ENCODE measurements around the gene DCST1. TPM values are rescaled to one million over a fixed set of nuclear protein-coding genes. Genes with fewer than 3 reads are reported as not detected.

The DCST1 gene
- polyA plus RNA-seq, 3 donors, result 0.05 TPM; not detected in 2

DNA sequence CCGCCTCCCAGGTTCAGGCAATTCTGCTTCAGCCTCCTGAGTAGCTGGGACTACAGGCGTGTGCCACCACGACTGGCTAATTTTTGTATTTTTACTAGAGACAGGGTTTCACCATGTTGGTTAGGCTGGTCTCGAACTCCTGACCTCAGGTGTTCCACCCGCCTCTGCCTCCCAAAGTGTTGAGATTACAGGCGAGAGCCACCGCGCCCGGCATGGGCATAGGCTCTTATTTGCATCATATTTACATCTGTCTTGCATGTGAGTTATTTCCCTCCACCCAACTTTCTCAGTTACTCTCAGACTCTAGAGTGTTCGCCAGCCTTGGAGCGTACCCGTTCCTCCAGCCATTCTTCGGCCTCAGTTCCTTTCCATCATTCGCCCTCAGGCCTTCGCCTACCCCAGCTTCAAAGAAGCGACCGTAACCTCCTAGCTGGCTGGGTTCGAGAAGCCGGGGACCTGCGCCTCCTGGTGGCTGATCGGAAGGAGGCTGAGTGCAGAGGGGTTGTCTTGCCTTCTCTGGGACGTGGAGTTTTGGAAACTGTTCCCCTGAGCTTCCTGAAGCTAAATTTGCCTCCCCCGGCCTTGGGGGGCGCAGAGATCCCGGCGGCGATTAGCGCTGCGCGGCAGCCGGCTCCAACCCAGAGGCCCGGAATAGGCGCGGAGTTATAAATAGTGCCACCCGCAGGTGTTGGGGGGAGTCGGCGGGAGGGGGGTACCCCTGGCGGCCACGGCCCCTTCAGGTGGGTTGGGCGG lies 34.6 kb upstream of the DCST1 start:
- Mint-ChIP-seq H3K4me1 (peaks cover 51% of the 10 kb centered on the region), H3K4me3 (peak overlapping the region; percentile 77 to 84), H3K27me3 (ENCODE audit: low read depth in 3 of 3) (peaks cover 2 to 4% (median 2%) of the 10 kb centered on the region in 3 donors), H3K27ac (peak overlapping the region in 4 of 7 donors; percentile 30 to 87 (median 64)), H3K9me3 (no peaks in the 10 kb centered on the region), H3K36me3 (peaks cover 0 to 3% of the 10 kb centered on the region in 2 donors)
- peaks cover 42% of the 10 kb centered on the region for H3K79me2 ChIP-seq (ENCODE audit: insufficient read depth, low read length)
- H3K9me3 ChIP-seq (replicated peaks in 1 of 2; ENCODE audit: control insufficient read depth in 1 of 2, insufficient read depth in 1 of 2, low read length in 2 of 2), result no peaks in the 10 kb centered on the region
- DNase-seq, result peak in 2 of 3 donors; percentile 52 to 59
- H3K4me2 ChIP-seq (replicated peaks; ENCODE audit: extremely low read depth, low read length, poor library complexity, severe bottlenecking), result peak overlapping the region; percentile 90
- intact Hi-C loops (cut with micrococcal nuclease), result no loop called here
- H2AFZ ChIP-seq (ENCODE audit: insufficient read depth, low read depth, low read length, poor library complexity, severe bottlenecking), result peak overlapping the region; percentile 72
- TF ChIP-seq, protein P1, sequence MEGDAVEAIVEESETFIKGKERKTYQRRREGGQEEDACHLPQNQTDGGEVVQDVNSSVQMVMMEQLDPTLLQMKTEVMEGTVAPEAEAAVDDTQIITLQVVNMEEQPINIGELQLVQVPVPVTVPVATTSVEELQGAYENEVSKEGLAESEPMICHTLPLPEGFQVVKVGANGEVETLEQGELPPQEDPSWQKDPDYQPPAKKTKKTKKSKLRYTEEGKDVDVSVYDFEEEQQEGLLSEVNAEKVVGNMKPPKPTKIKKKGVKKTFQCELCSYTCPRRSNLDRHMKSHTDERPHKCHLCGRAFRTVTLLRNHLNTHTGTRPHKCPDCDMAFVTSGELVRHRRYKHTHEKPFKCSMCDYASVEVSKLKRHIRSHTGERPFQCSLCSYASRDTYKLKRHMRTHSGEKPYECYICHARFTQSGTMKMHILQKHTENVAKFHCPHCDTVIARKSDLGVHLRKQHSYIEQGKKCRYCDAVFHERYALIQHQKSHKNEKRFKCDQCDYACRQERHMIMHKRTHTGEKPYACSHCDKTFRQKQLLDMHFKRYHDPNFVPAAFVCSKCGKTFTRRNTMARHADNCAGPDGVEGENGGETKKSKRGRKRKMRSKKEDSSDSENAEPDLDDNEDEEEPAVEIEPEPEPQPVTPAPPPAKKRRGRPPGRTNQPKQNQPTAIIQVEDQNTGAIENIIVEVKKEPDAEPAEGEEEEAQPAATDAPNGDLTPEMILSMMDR (IDR thresholded peaks at IDR 0.05), result peak; percentile 84
- H3K36me3 ChIP-seq (replicated peaks in 1 of 2; ENCODE audit: control insufficient read depth in 1 of 2, insufficient read depth in 2 of 2, low read length in 2 of 2), result no peaks in the 10 kb centered on the region
- peak overlapping the region; percentile 19 for H3K9ac ChIP-seq (ENCODE audit: insufficient read depth, low read length, poor library complexity, severe bottlenecking)
- WGBS (ENCODE audit: insufficient coverage), result 12% methylated on average over 27 of the region's 40 CpGs
- H3K4me3 ChIP-seq (replicated peaks in 1 of 3; ENCODE audit: low read depth in 2 of 3, low read length in 3 of 3), result peak overlapping the region; percentile 3 to 98 (median 67)
- no peak overlapping the region for H3K27ac ChIP-seq (ENCODE audit: low read depth in 1 of 2, low read length in 2 of 2)
- H3K4me1 ChIP-seq (ENCODE audit: control insufficient read depth in 1 of 2, insufficient read depth in 2 of 2, low read length in 2 of 2), result peaks cover 55 to 65% of the 10 kb centered on the region in 2 donors
- H4K20me1 ChIP-seq (ENCODE audit: insufficient read depth, low read length), result peaks cover 12% of the 10 kb centered on the region
- H3K27me3 ChIP-seq (ENCODE audit: control insufficient read depth in 2 of 2, insufficient read depth in 2 of 2, low read length in 2 of 2), result no peaks in the 10 kb centered on the region

DNA sequence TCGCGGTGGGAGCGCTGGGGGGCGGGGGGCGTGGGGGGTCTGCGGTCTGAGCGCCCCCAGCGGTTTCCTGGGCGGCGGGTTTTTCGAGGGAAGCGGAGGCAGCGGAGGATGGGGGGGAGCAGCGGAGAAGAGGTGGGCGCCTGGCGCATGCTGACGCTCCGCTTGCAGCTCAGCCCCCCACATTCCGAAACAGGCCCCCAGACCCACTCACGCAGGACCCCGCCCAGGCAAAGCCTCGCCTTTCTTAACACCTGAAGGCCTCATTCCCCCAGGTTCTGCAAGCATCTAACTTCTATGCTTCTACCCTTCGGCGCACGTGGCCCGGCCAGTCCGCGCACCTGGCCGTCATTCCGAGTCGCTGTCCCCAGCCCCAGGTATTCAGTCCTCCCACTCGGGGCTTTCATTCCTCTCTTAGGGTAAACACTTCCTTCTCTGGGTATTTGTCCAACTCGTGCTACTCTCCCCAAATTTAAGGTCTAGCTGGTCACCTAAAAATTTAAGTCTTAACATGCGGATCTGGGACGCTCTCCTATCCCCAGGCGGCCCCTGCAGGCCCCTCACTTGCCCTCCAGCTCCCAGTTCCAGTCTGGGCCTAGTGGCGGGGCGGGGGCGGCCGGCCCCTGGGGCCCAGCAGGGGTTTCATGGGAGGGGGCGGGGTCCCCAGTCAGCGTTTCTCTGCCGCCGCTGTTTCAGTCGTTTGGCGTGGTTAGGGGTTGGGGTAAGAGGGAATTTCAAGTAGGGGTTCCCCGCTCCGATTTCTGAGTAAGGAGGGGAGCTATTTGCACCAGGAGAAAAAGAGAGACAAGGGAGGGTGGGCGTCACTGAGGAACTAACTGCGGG lies 33.8 kb upstream of the DCST1 start:
- H3K4me3 ChIP-seq (replicated peaks in 1 of 3; ENCODE audit: low read depth in 2 of 3, low read length in 3 of 3), result peak overlapping the region; percentile 67 to 98 (median 77)
- H2AFZ ChIP-seq (ENCODE audit: insufficient read depth, low read depth, low read length, poor library complexity, severe bottlenecking), result peak overlapping the region; percentile 72
- WGBS (ENCODE audit: insufficient coverage), result 0% methylated on average over 30 of the region's 50 CpGs
- H3K36me3 ChIP-seq (replicated peaks in 1 of 2; ENCODE audit: control insufficient read depth in 1 of 2, insufficient read depth in 2 of 2, low read length in 2 of 2), result no peaks in the 10 kb centered on the region
- H3K4me1 Mint-ChIP-seq, result peaks cover 51% of the 10 kb centered on the region
- peaks cover 12% of the 10 kb centered on the region for H4K20me1 ChIP-seq (ENCODE audit: insufficient read depth, low read length)
- peak overlapping the region; percentile 38 for H3K9ac ChIP-seq (ENCODE audit: insufficient read depth, low read length, poor library complexity, severe bottlenecking)
- peaks cover 0 to 3% of the 10 kb centered on the region in 2 donors for H3K36me3 Mint-ChIP-seq
- no peaks in the 10 kb centered on the region for H3K9me3 ChIP-seq (replicated peaks in 1 of 2; ENCODE audit: control insufficient read depth in 1 of 2, insufficient read depth in 1 of 2, low read length in 2 of 2)
- H3K27ac ChIP-seq (ENCODE audit: low read depth in 1 of 2, low read length in 2 of 2), result peak overlapping the region; percentile 87 to 95
- H3K79me2 ChIP-seq (ENCODE audit: insufficient read depth, low read length), result peaks cover 50% of the 10 kb centered on the region
- H3K4me2 ChIP-seq (replicated peaks; ENCODE audit: extremely low read depth, low read length, poor library complexity, severe bottlenecking), result peak overlapping the region; percentile 90
- H3K4me1 ChIP-seq (ENCODE audit: control insufficient read depth in 1 of 2, insufficient read depth in 2 of 2, low read length in 2 of 2), result peaks cover 60 to 71% of the 10 kb centered on the region in 2 donors
- peaks cover 0 to 4% (median under 1%) of the 10 kb centered on the region in 3 donors for H3K27me3 Mint-ChIP-seq (ENCODE audit: low read depth in 3 of 3)
- intact Hi-C loops (cut with micrococcal nuclease), result loop anchor here (2.0 to 5.0 kb wide), 4 partner anchors 17 to 63 kb away; partner anchors contain the start of genes PYGO2 (in 2 of the 2), ADAM15 (in 1 of the 2) and EFNA4 (in 1 of the 2)
- DNase-seq, result no peak
- TF ChIP-seq, protein P1 (IDR thresholded peaks at IDR 0.05), result no peak
- H3K9me3 Mint-ChIP-seq, result no peaks in the 10 kb centered on the region
- H3K4me3 Mint-ChIP-seq, result peak overlapping the region; percentile 94 to 96
- peak overlapping the region; percentile 55 to 94 (median 84) for H3K27ac Mint-ChIP-seq
- H3K27me3 ChIP-seq (ENCODE audit: control insufficient read depth in 2 of 2, insufficient read depth in 2 of 2, low read length in 2 of 2), result no peaks in the 10 kb centered on the region

Data from CD14-positive monocyte (primary cell).